MM.1S (cell line): ENCODE measurements around the gene ATP13A1.

Experiments used
- DNase-seq: peaks from one replicate; pipeline ENCODE4 v3.0.0-alpha.2; 2015
- H2AFZ ChIP-seq: fragments of 300-600 bp; sonication (generic); 2 replicates; pipeline ENCODE4 v1.6.0; 2016; ENCODE audit warnings: antibody characterized with exemption, low read length
- H3F3A ChIP-seq: fragments of 300-600 bp; sonication (generic); 2 replicates; pipeline ENCODE4 v1.6.1; 2016; ENCODE audit warnings: mild to moderate bottlenecking, antibody characterized with exemption, low read length, moderate library complexity, mixed read lengths; ENCODE audit not compliant: insufficient read depth
- H3K27ac ChIP-seq: fragments of 300-600 bp; sonication (generic); 2 replicates; pipeline ENCODE4 v1.5.1; 2016; ENCODE audit warnings: mild to moderate bottlenecking, low read length
- H3K27me3 ChIP-seq: fragments of 300-600 bp; sonication (generic); replicated peaks from 2 replicates; pipeline ENCODE4 v1.6.0; 2016; ENCODE audit warnings: low read length; ENCODE audit not compliant: insufficient read depth
- H3K36me3 ChIP-seq: fragments of 300-600 bp; sonication (generic); replicated peaks from 2 replicates; pipeline ENCODE4 v1.6.1; 2016; ENCODE audit warnings: mild to moderate bottlenecking, low read length, mixed read lengths; ENCODE audit not compliant: insufficient read depth
- H3K4me1 ChIP-seq: fragments of 300-600 bp; sonication (generic); 2 replicates; pipeline ENCODE4 v1.6.1; 2016; ENCODE audit warnings: low read length, mixed read lengths
- H3K4me2 ChIP-seq: fragments of 300-600 bp; sonication (generic); 2 replicates; pipeline ENCODE4 v1.6.0; 2016; ENCODE audit warnings: low read depth, low read length
- H3K4me3 ChIP-seq: fragments of 300-600 bp; sonication (generic); 2 replicates; pipeline ENCODE4 v1.5.1; 2016; ENCODE audit warnings: low read length, mixed read lengths
- H3K79me2 ChIP-seq: fragments of 300-600 bp; sonication (generic); 2 replicates; pipeline ENCODE4 v1.6.1; 2016; ENCODE audit warnings: mixed run types, low read length, mixed read lengths
- H3K9ac ChIP-seq: fragments of 300-600 bp; sonication (generic); 2 replicates; pipeline ENCODE4 v1.6.1; 2016; ENCODE audit warnings: low read length, mixed read lengths
- H3K9me2 ChIP-seq: fragments of 300-600 bp; sonication (generic); replicated peaks from 2 replicates; pipeline ENCODE4 v1.6.1; 2016; ENCODE audit warnings: mild to moderate bottlenecking, low read length, mixed read lengths; ENCODE audit not compliant: insufficient read depth
- H3K9me3 ChIP-seq: fragments of 300-600 bp; sonication (generic); replicated peaks from 2 replicates; pipeline ENCODE4 v1.6.1; 2016; ENCODE audit warnings: mild to moderate bottlenecking, low read length, mixed read lengths; ENCODE audit not compliant: insufficient read depth
- H4K20me1 ChIP-seq: fragments of 300-600 bp; sonication (generic); 2 replicates; pipeline ENCODE4 v1.6.1; 2016; ENCODE audit warnings: mild to moderate bottlenecking, low read length, moderate library complexity, mixed read lengths; ENCODE audit not compliant: insufficient read depth
- CTCF ChIP-seq: fragments of 300-600 bp; sonication (generic); IDR thresholded peaks from 2 replicates; pipeline ENCODE4 v1.5.1; 2016; ENCODE audit warnings: antibody characterized with exemption, low read length, mixed read lengths
- EZH2 ChIP-seq: fragments of 300-600 bp; sonication (generic); optimal IDR thresholded peaks from 2 replicates; pipeline ENCODE3; 2017; ENCODE audit warnings: low read depth, mild to moderate bottlenecking, antibody characterized with exemption, low read length, mixed read lengths
- EZH2phosphoT487 ChIP-seq: fragments of 300-600 bp; sonication (generic); IDR thresholded peaks from 2 replicates; pipeline ENCODE4 v1.6.1; 2018; ENCODE audit warnings: antibody characterized with exemption, low read length

The ATP13A1 gene

GRCh38 chr19:19653597-19654147 is 9.8 kb downstream of the ATP13A1 start:
- TF ChIP-seq EZH2 (no peak), EZH2phosphoT487 (no peak), CTCF (no peak)
- Histone ChIP-seq H4K20me1 (no peaks in the 10 kb centered on the region), H3K4me1 (no peaks in the 10 kb centered on the region), H3K9me3 (no peaks in the 10 kb centered on the region), H3K9me2 (no peaks in the 10 kb centered on the region), H3K4me2 (no peak overlapping the region), H3K79me2 (0 out of 2 replicates have a peak, but pooled peaks cover 3% of the 10 kb centered on the region), H3F3A (no peaks in the 10 kb centered on the region), H2AFZ (no peak overlapping the region), H3K27me3 (no peaks in the 10 kb centered on the region), H3K9ac (no peak overlapping the region), H3K36me3 (no peaks in the 10 kb centered on the region; the same call in 1 of the 2 replicates), H3K4me3 (no peak overlapping the region), H3K27ac (no peak overlapping the region)
- no peak for DNase-seq

GRCh38 chr19:19652482-19653295 is 10.8 kb downstream of the ATP13A1 start:
- no peaks in the 10 kb centered on the region for H4K20me1 ChIP-seq
- H3K27ac ChIP-seq, result no peak overlapping the region
- no peaks in the 10 kb centered on the region for H3F3A ChIP-seq
- TF ChIP-seq EZH2, result no peak
- TF ChIP-seq EZH2phosphoT487, result no peak
- no peak for TF ChIP-seq CTCF
- H3K9me2 ChIP-seq, result no peaks in the 10 kb centered on the region
- H3K4me1 ChIP-seq, result no peaks in the 10 kb centered on the region
- H3K36me3 ChIP-seq, result no peaks in the 10 kb centered on the region; the same call in 1 of the 2 replicates
- DNase-seq, result no peak
- no peaks in the 10 kb centered on the region for H3K27me3 ChIP-seq
- H2AFZ ChIP-seq, result no peak overlapping the region
- H3K4me2 ChIP-seq, result no peak overlapping the region
- no peak overlapping the region for H3K9ac ChIP-seq
- H3K4me3 ChIP-seq, result no peak overlapping the region
- H3K79me2 ChIP-seq, result no peaks in the 10 kb centered on the region
- H3K9me3 ChIP-seq, result no peaks in the 10 kb centered on the region

- Histone ChIP-seq H3K36me3 (no peaks in the 10 kb centered on the region; the same call in 1 of the 2 replicates), H3K27ac (no peak overlapping the region), H4K20me1 (no peaks in the 10 kb centered on the region), H3K9me3 (no peaks in the 10 kb centered on the region), H3F3A (no peaks in the 10 kb centered on the region), H2AFZ (no peak overlapping the region), H3K9ac (no peak overlapping the region), H3K4me1 (no peaks in the 10 kb centered on the region), H3K4me2 (no peak overlapping the region), H3K4me3 (no peak overlapping the region), H3K79me2 (no peaks in the 10 kb centered on the region), H3K27me3 (no peaks in the 10 kb centered on the region), H3K9me2 (no peaks in the 10 kb centered on the region)
- TF ChIP-seq EZH2phosphoT487, result no peak
- no peak for TF ChIP-seq EZH2
- no peak for TF ChIP-seq CTCF
- DNase-seq, result no peak
These were observed 12.4 kb downstream of the ATP13A1 start for GRCh38 chr19:19651076-19651475.
